Measurements from ENCODE around the gene SLC12A2.

DNA sequence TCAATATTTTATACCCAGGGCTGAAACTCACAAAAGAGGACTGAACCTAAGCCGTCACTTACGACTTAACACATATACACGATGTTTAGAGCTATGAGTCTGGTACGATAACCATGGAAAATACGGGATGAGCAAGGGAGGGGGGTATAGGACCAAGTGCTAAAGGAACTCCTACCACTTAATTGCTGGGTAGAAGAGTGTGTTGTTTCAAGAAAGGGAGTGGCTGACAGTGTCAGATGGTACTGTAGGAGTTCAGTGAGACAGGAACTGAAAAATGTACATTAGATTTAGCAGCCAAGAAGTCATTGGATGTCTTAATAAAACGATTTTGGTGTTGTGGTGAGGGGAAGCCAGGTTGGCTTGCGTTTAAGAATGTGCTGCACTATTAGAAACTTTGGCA, 21.6 kb downstream of the SLC12A2 start:
- TF ChIP-seq, protein P1, sequence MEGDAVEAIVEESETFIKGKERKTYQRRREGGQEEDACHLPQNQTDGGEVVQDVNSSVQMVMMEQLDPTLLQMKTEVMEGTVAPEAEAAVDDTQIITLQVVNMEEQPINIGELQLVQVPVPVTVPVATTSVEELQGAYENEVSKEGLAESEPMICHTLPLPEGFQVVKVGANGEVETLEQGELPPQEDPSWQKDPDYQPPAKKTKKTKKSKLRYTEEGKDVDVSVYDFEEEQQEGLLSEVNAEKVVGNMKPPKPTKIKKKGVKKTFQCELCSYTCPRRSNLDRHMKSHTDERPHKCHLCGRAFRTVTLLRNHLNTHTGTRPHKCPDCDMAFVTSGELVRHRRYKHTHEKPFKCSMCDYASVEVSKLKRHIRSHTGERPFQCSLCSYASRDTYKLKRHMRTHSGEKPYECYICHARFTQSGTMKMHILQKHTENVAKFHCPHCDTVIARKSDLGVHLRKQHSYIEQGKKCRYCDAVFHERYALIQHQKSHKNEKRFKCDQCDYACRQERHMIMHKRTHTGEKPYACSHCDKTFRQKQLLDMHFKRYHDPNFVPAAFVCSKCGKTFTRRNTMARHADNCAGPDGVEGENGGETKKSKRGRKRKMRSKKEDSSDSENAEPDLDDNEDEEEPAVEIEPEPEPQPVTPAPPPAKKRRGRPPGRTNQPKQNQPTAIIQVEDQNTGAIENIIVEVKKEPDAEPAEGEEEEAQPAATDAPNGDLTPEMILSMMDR (IDR thresholded peaks at IDR 0.05): no peak
- no peak for TF ChIP-seq POLR2A (IDR thresholded peaks at IDR 0.05)
